ENCODE results near the gene BAIAP2L1. TPM values are rescaled to one million over a fixed set of nuclear protein-coding genes. Genes with fewer than 3 reads are reported as not detected.
"Not testable (repeated sequence)": the region's sequence is repeated elsewhere in the genome, so short reads cannot be mapped to it uniquely, and the experiment has no call there.

BAIAP2L1 gene
- total and polyA plus RNA-seq, 2 of the 8 experiments (the other 6 are each of a cell fraction or from before 2014, with no cell fraction given) = 19.2 to 42.9 TPM

DNA sequence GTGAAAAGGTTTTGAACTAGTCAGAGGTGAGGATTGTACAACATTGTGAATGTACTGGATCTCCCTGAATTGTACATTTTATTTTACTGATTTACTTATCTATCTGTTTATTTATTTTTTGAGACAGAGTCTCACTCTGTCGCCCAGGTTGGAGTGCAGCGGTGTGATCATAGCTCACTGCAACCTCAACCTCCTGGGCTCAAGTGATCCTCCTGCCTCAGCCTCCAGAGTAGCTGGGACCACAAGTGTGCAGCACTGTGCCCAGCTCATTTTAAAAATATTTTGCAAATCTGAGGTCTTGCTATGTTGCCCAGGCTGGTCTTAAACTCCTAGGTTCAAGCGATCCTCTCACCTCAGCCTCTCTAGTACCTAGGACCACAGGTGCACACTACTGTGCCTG lies 19.1 kb upstream of the BAIAP2L1 start:
- H3K9ac ChIP-seq (replicated peaks in 1 of 4; ENCODE audit: extremely low read depth in 1 of 4, low read depth in 3 of 4, low read length in 3 of 4); H3K18ac ChIP-seq (ENCODE audit: extremely low read depth, low read length); H4K91ac ChIP-seq (replicated peaks; ENCODE audit: insufficient read length, low read length); H3K27me3 ChIP-seq (replicated peaks in 1 of 4; ENCODE audit: control insufficient read depth in 3 of 4, extremely low read depth in 1 of 4, insufficient read depth in 3 of 4, low read length in 3 of 4); POLR2A ChIA-PET (ENCODE audit: partially characterized antibody); H3K56ac ChIP-seq (replicated peaks; ENCODE audit: insufficient read length, low read depth, low read length); H3K23ac ChIP-seq (ENCODE audit: insufficient read length); H3K36me3 ChIP-seq (ENCODE audit: control insufficient read depth in 2 of 4, insufficient read depth in 4 of 4, low read length in 3 of 4); H3K4me3 ChIP-seq (ENCODE audit: extremely low read depth in 1 of 4, insufficient read depth in 2 of 4, low read depth in 3 of 4, low read length in 4 of 4); H3K4ac ChIP-seq (replicated peaks; ENCODE audit: insufficient read length, low read depth, low read length); H3K79me1 ChIP-seq (ENCODE audit: low read depth, low read length); H2BK15ac ChIP-seq (ENCODE audit: low read length); H3K23me2 ChIP-seq (ENCODE audit: low read depth, low read length); FAIRE-seq; H4K5ac ChIP-seq (ENCODE audit: insufficient read length, low read depth, low read length); H3K9me3 ChIP-seq (ENCODE audit: insufficient read depth in 2 of 2, low read depth in 1 of 2, low read length in 1 of 2); H3K27ac ChIP-seq (ENCODE audit: low read depth, low read length); H3K79me2 ChIP-seq (ENCODE audit: control insufficient read depth in 1 of 2, insufficient read depth in 2 of 2, low read length in 2 of 2); H2BK120ac ChIP-seq (replicated peaks; ENCODE audit: low read depth, low read length); H2BK20ac ChIP-seq (ENCODE audit: low read length); H4K20me1 ChIP-seq (replicated peaks in 1 of 2; ENCODE audit: control insufficient read depth in 1 of 2, insufficient read depth in 2 of 2, low read length in 2 of 2); H3K14ac ChIP-seq (ENCODE audit: insufficient read length); H2BK5ac ChIP-seq (ENCODE audit: low read depth, low read length); DNase-seq (ENCODE audit: low read depth in 1 of 2, low spot score in 2 of 2); H4K8ac ChIP-seq (ENCODE audit: extremely low read depth, insufficient read depth, low read length); H3K4me2 ChIP-seq (ENCODE audit: insufficient read depth in 1 of 2, low read depth in 2 of 2, low read length in 2 of 2); H2AFZ ChIP-seq (ENCODE audit: low read length); H2BK12ac ChIP-seq (ENCODE audit: low read depth, low read length); H3K4me1 ChIP-seq (replicated peaks in 1 of 4; ENCODE audit: control insufficient read depth in 3 of 4, insufficient read depth in 4 of 4, low read length in 3 of 4); H2AK5ac ChIP-seq (ENCODE audit: low read depth, low read length): not testable (repeated sequence)
- CTCF ChIA-PET (ENCODE audit: partially characterized antibody) = interaction anchor here (0.8 to 20.6 kb wide), 13 partner anchors 10 to 416 kb away, joined by 3 to 365 read pairs (median 4); no protein-coding TSS in a partner anchor
- WGBS, 2 experiments (ENCODE audit: extremely low coverage in 1 of 2, insufficient coverage in 1 of 2, insufficient read length in 1 of 2, insufficient replicate concordance in 2 of 2, low coverage in 1 of 2, low lambda C conversion rate in 2 of 2, missing lambda C conversion rate in 1 of 2) = 96% methylated on average over 3 of the region's 3 CpGs; no CpG with 5 or more reads in 1 of the 2 experiments

DNA sequence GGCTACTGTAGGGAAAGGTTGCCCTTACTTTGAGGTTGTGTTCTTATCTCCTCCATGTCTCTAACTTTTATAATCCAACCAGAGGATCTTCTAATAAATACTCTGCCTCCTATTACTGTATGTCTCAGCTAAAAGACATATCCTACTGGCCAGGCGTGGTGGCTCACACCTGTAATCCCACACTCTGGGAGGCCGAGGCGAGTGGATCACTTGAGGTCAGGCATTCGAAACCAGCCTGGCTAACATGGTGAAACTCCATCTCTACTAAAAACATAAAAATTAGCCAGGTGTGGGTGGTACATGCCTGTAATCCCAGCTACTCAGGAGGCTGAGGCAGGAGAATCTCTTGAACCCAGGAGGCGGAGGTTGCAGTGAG lies 18.4 kb upstream of the BAIAP2L1 start:
- H3K4me2 ChIP-seq (ENCODE audit: insufficient read depth in 1 of 2, low read depth in 2 of 2, low read length in 2 of 2); H3K23ac ChIP-seq (ENCODE audit: insufficient read length); H2BK5ac ChIP-seq (ENCODE audit: low read depth, low read length); H2BK12ac ChIP-seq (ENCODE audit: low read depth, low read length); H2BK15ac ChIP-seq (ENCODE audit: low read length); H3K79me2 ChIP-seq (ENCODE audit: control insufficient read depth in 1 of 2, insufficient read depth in 2 of 2, low read length in 2 of 2); H3K56ac ChIP-seq (replicated peaks; ENCODE audit: insufficient read length, low read depth, low read length); H3K36me3 ChIP-seq (ENCODE audit: control insufficient read depth in 2 of 4, insufficient read depth in 4 of 4, low read length in 3 of 4); H4K8ac ChIP-seq (ENCODE audit: extremely low read depth, insufficient read depth, low read length); H3K79me1 ChIP-seq (ENCODE audit: low read depth, low read length); H3K4me1 ChIP-seq (replicated peaks in 1 of 4; ENCODE audit: control insufficient read depth in 3 of 4, insufficient read depth in 4 of 4, low read length in 3 of 4); H4K20me1 ChIP-seq (replicated peaks in 1 of 2; ENCODE audit: control insufficient read depth in 1 of 2, insufficient read depth in 2 of 2, low read length in 2 of 2); H2AK5ac ChIP-seq (ENCODE audit: low read depth, low read length); H4K5ac ChIP-seq (ENCODE audit: insufficient read length, low read depth, low read length); H2BK120ac ChIP-seq (replicated peaks; ENCODE audit: low read depth, low read length); POLR2A ChIA-PET (ENCODE audit: partially characterized antibody); H2AFZ ChIP-seq (ENCODE audit: low read length); H3K23me2 ChIP-seq (ENCODE audit: low read depth, low read length); H3K27ac ChIP-seq (ENCODE audit: low read depth, low read length); H3K14ac ChIP-seq (ENCODE audit: insufficient read length); H4K91ac ChIP-seq (replicated peaks; ENCODE audit: insufficient read length, low read length); H2BK20ac ChIP-seq (ENCODE audit: low read length); H3K4ac ChIP-seq (replicated peaks; ENCODE audit: insufficient read length, low read depth, low read length); H3K9me3 ChIP-seq (ENCODE audit: insufficient read depth in 2 of 2, low read depth in 1 of 2, low read length in 1 of 2); H3K18ac ChIP-seq (ENCODE audit: extremely low read depth, low read length); H3K27me3 ChIP-seq (replicated peaks in 1 of 4; ENCODE audit: control insufficient read depth in 3 of 4, extremely low read depth in 1 of 4, insufficient read depth in 3 of 4, low read length in 3 of 4); FAIRE-seq; H3K9ac ChIP-seq (replicated peaks in 1 of 4; ENCODE audit: extremely low read depth in 1 of 4, low read depth in 3 of 4, low read length in 3 of 4); DNase-seq (ENCODE audit: low read depth in 1 of 2, low spot score in 2 of 2); H3K4me3 ChIP-seq (ENCODE audit: extremely low read depth in 1 of 4, insufficient read depth in 2 of 4, low read depth in 3 of 4, low read length in 4 of 4): not testable (repeated sequence)
- 93% methylated on average over 5 of the region's 5 CpGs; no CpG with 5 or more reads in 1 of the 2 experiments for WGBS, 2 experiments (ENCODE audit: extremely low coverage in 1 of 2, insufficient coverage in 1 of 2, insufficient read length in 1 of 2, insufficient replicate concordance in 2 of 2, low coverage in 1 of 2, low lambda C conversion rate in 2 of 2, missing lambda C conversion rate in 1 of 2)
- CTCF ChIA-PET (ENCODE audit: partially characterized antibody) = interaction anchor here (0.6 to 20.6 kb wide), 15 partner anchors 11 to 453 kb away, joined by 3 to 365 read pairs (median 4); no protein-coding TSS in a partner anchor
